Stomach (tissue), 9 donors: ENCODE results near the gene POLR2I. TPM values are rescaled to one million over a fixed set of nuclear protein-coding genes. Genes with fewer than 3 reads are reported as not detected.

Experiments
- DNase-seq, 2 donors: peaks; one replicate each; pipeline versions ENCODE4 v3.0.0 to v3.0.0-alpha.2; 2013 to 2019
- H3K27ac ChIP-seq, 5 donors: fragments of 200-600 bp in 4 of 5; sonication (generic) in 4 of 5; one replicate each; pipeline ENCODE4 v1.5.1; 2013 to 2019; ENCODE audit warnings: mild to moderate bottlenecking in 1 of 5, moderate library complexity in 1 of 5
- H3K27me3 ChIP-seq, 3 donors: fragments of 200-600 bp; sonication (generic); one replicate each; pipeline ENCODE4 v1.5.1; 2017 to 2019; ENCODE audit warnings: mixed run types in 1 of 3
- H3K36me3 ChIP-seq, 4 donors: fragments of 200-600 bp; sonication (generic); 1 replicate in 3 of 4; 2 replicates in 1 of 4; pipeline ENCODE4 v1.5.1; 2016 to 2019
- H3K4me1 ChIP-seq, 4 donors: fragments of 200-600 bp; sonication (generic); one replicate each; pipeline ENCODE4 v1.5.1; 2016 to 2019
- H3K4me3 ChIP-seq, 4 donors: fragments of 200-600 bp; sonication (generic) in 3 of 4; one replicate each; pipeline ENCODE4 v1.5.1; 2016 to 2019; ENCODE audit warnings: mild to moderate bottlenecking in 1 of 4
- H3K9me3 ChIP-seq, 4 donors: fragments of 200-600 bp; sonication (generic); one replicate each; pipeline ENCODE4 v1.5.1; 2016 to 2019
- EP300 ChIP-seq: sonication (generic); formaldehyde crosslinking; IDR thresholded peaks from one replicate; pipeline ENCODE4 v1.6.1; 2017; ENCODE audit warnings: antibody characterized with exemption
- POLR2A ChIP-seq, 4 donors: fragments of 450-650 bp; IDR thresholded peaks; one replicate each; pipeline ENCODE4 v1.6.1; 2016; ENCODE audit warnings: antibody characterized with exemption in 4 of 4, control low read depth in 2 of 4, mild to moderate bottlenecking in 1 of 4, moderate library complexity in 1 of 4
- POLR2AphosphoS5 ChIP-seq, 3 donors: sonication (generic); formaldehyde crosslinking; IDR thresholded peaks; one replicate each; pipeline ENCODE4 v1.6.1; 2016; ENCODE audit warnings: antibody characterized with exemption in 3 of 3
- WGBS, 5 donors: extraction: QIAGEN DNeasy Blood & Tissue Kit in 3 of 5; methylation state at CpG; one replicate each; pipeline versions ENCODE4 v1.1.5 to v1.1.7; 2013 to 2018; 5-methylcytosine and 5-hydroxymethylcytosine counted together
- intact Hi-C: fragments of 100-400 bp; cut with DNase I; formaldehyde crosslinking; loops from one replicate; pipeline ENCODE4 v1.15.1; 2023; ENCODE audit warnings: low total_unique reads
- polyA plus RNA-seq, 3 donors: library from polyadenylated mRNA; stranded (reverse); fragments of 200-250 nt; gene quantifications; one replicate each; pipeline ENCODE4 v1.2.3, GENCODE V29; 2013
- total RNA-seq, 5 donors: library from RNA; depleted of rRNA; stranded (reverse); fragments of >200 nt; gene quantifications; one replicate each; pipeline versions ENCODE4 v1.1.0 to v1.2.3, GENCODE V29; 2014 to 2016
- TF ChIP-seq, protein P1 (sequence below), 7 experiments: fragments of 450-650 bp in 4 of 7; fragments of 200-600 bp in 3 of 7; sonication (generic) in 3 of 7; IDR thresholded peaks; one replicate each; pipeline ENCODE4 v1.5.1; 2016 to 2019; ENCODE audit warnings: antibody characterized with exemption in 7 of 7, control low read depth in 2 of 7, mild to moderate bottlenecking in 1 of 7
- donor health status: healthy with polysubstance abuse.
- donor health status: Bipolar disorder and iron deficiency.
- donor health status: healthy.

Gene POLR2I
- total and polyA plus RNA-seq, 8 donors = 16.2 to 199 (median 89.6) TPM

DNA sequence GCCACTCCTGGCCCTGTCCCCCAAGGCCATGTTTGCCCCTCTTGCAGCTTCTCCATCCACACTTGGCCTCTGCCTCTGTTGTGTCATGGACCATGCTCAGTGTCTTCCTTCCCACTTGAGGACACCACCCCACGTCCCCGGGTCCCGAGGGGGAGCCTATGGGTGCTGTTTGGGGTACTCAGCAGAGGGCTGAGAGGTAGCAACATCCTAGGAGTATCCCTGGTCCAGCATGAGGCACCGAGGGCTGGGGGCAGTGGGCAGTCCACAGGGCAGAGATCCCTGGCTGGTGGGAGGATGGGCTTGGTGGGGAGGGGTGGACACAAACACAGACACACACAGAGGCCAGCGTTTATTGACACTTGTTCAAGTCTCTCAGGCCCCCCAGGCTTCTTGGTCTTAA, 35.9 kb upstream of the POLR2I start:
- intact Hi-C loops = no loop called here
- peaks cover 50 to 69% (median 62%) of the 10 kb centered on the region in 4 donors for H3K36me3 ChIP-seq
- peak overlapping the region in 4 of 5 donors; percentile 89 to 95 (median 92) for H3K27ac ChIP-seq
- peaks cover 0 to 24% (median 18%) of the 10 kb centered on the region in 4 donors for H3K4me1 ChIP-seq
- H3K9me3 ChIP-seq = no peaks in the 10 kb centered on the region
- H3K4me3 ChIP-seq = no peak overlapping the region
- WGBS, 5 donors = 62 to 76% (median 73%) methylated on average over 5 of the region's 5 CpGs
- TF ChIP-seq POLR2A (IDR thresholded peaks at IDR 0.05) (no peak), POLR2AphosphoS5 (IDR thresholded peaks at IDR 0.05) (no peak), EP300 (no peak)
- TF ChIP-seq, protein P1, sequence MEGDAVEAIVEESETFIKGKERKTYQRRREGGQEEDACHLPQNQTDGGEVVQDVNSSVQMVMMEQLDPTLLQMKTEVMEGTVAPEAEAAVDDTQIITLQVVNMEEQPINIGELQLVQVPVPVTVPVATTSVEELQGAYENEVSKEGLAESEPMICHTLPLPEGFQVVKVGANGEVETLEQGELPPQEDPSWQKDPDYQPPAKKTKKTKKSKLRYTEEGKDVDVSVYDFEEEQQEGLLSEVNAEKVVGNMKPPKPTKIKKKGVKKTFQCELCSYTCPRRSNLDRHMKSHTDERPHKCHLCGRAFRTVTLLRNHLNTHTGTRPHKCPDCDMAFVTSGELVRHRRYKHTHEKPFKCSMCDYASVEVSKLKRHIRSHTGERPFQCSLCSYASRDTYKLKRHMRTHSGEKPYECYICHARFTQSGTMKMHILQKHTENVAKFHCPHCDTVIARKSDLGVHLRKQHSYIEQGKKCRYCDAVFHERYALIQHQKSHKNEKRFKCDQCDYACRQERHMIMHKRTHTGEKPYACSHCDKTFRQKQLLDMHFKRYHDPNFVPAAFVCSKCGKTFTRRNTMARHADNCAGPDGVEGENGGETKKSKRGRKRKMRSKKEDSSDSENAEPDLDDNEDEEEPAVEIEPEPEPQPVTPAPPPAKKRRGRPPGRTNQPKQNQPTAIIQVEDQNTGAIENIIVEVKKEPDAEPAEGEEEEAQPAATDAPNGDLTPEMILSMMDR (IDR thresholded peaks at IDR 0.05) = no peak
- DNase-seq = no peak
- H3K27me3 ChIP-seq = no peaks in the 10 kb centered on the region

DNA sequence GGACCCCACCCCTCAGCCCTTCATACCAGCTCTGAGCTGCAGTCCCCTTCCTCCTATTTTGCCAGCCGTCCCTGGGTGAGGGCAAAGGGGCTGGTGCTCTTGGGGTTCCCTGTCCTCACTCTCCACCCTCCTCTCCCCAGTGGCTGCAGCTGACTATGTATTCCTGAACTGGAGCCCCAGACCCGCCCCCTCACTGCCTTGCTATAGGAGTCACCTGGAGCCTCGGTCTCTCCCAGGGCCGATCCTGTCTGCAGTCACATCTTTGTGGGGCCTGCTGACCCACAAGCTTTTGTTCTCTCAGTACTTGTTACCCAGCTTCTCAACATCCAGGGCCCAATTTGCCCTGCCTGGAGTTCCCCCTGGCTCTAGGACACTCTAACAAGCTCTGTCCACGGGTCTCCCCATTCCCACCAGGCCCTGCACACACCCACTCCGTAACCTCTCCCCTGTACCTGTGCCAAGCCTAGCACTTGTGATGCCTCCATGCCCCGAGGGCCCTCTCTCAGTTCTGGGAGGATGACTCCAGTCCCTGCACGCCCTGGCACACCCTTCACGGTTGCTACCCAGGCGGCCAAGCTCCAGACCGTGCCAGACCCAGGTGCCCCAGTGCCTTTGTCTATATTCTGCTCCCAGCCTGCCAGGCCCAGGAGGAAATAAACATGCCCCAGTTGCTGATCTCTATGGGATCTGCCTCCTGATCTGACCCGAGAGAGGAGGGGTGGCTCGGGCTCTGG, 35.2 kb upstream of the POLR2I start:
- no peak for DNase-seq
- peaks cover 58 to 76% (median 70%) of the 10 kb centered on the region in 4 donors for H3K36me3 ChIP-seq
- no peak overlapping the region for H3K4me3 ChIP-seq
- TF ChIP-seq POLR2AphosphoS5 (IDR thresholded peaks at IDR 0.05) = no peak
- TF ChIP-seq EP300 = no peak
- TF ChIP-seq, protein P1 (IDR thresholded peaks at IDR 0.05) = no peak
- TF ChIP-seq POLR2A (IDR thresholded peaks at IDR 0.05) = no peak
- peak overlapping the region in 2 of 5 donors; percentile 89 to 94 for H3K27ac ChIP-seq
- no peaks in the 10 kb centered on the region for H3K9me3 ChIP-seq
- no peaks in the 10 kb centered on the region for H3K27me3 ChIP-seq
- intact Hi-C loops = no loop called here
- 72 to 87% (median 82%) methylated on average over 11 to 13 of the region's 13 CpGs for WGBS, 5 donors
- peaks cover 0 to 24% (median 18%) of the 10 kb centered on the region in 4 donors for H3K4me1 ChIP-seq

DNA sequence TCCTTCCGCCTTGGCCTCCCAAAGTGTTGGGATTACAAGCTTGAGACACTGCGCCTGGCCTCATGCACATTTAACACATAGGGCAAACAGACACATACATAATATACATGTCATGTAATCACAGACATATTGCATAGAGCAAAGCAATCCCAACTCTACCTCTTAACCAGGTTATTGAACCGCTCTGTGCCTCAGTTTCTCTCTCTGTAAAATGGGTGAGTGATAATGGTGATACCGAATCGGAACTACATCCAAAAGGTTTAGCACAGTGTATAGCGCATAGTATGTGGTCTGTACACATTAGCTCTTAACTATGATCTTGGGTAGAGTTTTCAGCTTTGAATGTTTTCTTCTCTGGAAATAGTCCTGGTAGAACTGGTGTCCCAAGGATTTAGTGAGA, 29.9 kb upstream of the POLR2I start:
- peaks cover 67 to 83% (median 77%) of the 10 kb centered on the region in 4 donors for H3K36me3 ChIP-seq
- intact Hi-C loops = no loop called here
- WGBS, 5 donors = 96 to 99% (median 97%) methylated on average over 6 of the region's 6 CpGs
- H3K27ac ChIP-seq = no peak overlapping the region
- no peak overlapping the region for H3K4me3 ChIP-seq
- H3K4me1 ChIP-seq = peaks cover 8 to 17% (median 14%) of the 10 kb centered on the region in 4 donors
- no peaks in the 10 kb centered on the region for H3K27me3 ChIP-seq
- TF ChIP-seq POLR2AphosphoS5 (IDR thresholded peaks at IDR 0.05) (no peak), POLR2A (IDR thresholded peaks at IDR 0.05) (no peak), EP300 (no peak)
- TF ChIP-seq, protein P1 (IDR thresholded peaks at IDR 0.05) = no peak
- H3K9me3 ChIP-seq = no peaks in the 10 kb centered on the region
- no peak for DNase-seq

DNA sequence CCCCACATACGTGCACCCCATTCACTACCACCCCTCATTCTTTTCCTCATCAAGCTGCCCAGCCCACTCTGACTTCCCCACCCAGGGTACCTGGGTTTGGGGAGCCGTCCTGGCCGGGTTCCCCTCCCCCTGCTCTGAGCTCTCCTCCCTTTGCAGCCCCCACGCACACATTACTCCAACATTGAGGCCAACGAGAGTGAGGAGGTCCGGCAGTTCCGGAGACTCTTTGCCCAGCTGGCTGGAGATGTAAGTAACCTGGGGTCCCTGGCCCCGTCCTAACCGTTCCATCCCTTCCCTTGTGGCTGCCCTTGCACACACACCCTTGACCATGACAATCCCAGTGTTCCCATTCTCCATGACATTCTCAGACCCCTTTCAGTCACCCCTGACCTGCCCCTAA, 27.8 kb upstream of the POLR2I start:
- H3K9me3 ChIP-seq = no peaks in the 10 kb centered on the region
- intact Hi-C loops = no loop called here
- DNase-seq = no peak
- peak overlapping the region in 1 of 4 donors; percentile 85 for H3K4me3 ChIP-seq
- peaks cover 8 to 33% (median 29%) of the 10 kb centered on the region in 4 donors for H3K4me1 ChIP-seq
- peak overlapping the region in 1 of 5 donors; percentile 95 for H3K27ac ChIP-seq
- no peaks in the 10 kb centered on the region for H3K27me3 ChIP-seq
- TF ChIP-seq, protein P1 (IDR thresholded peaks at IDR 0.05) = no peak
- no peak for TF ChIP-seq EP300
- TF ChIP-seq POLR2AphosphoS5 (IDR thresholded peaks at IDR 0.05) = no peak
- no peak for TF ChIP-seq POLR2A (IDR thresholded peaks at IDR 0.05)
- WGBS, 5 donors = 88 to 94% (median 92%) methylated on average over 9 of the region's 9 CpGs
- H3K36me3 ChIP-seq = peaks cover 46 to 61% (median 56%) of the 10 kb centered on the region in 4 donors
